Prostate gland (tissue), 2 donors: Measurements from ENCODE around the gene HMGXB3. TPM values are rescaled to one million over a fixed set of nuclear protein-coding genes. Genes with fewer than 3 reads are reported as not detected.

Source experiments
- DNase-seq: peaks from one replicate; pipeline ENCODE4 v3.0.0-alpha.2; 2019; ENCODE audit warnings: low spot score
- H3K27ac ChIP-seq, 2 donors: fragments of 200-600 bp; sonication (generic); 2 replicates each; pipeline ENCODE4 v1.5.1; 2017 to 2019
- H3K27me3 ChIP-seq: fragments of 200-600 bp; sonication (generic); replicated peaks from 2 replicates; pipeline ENCODE4 v1.5.1; 2019; ENCODE audit not compliant: insufficient read depth
- H3K36me3 ChIP-seq, 2 donors: fragments of 200-600 bp; sonication (generic); 1 replicate in 1 of 2; 2 replicates in 1 of 2; pipeline versions ENCODE4 v1.5.1 to v1.8.1; 2017 to 2019
- H3K4me1 ChIP-seq: fragments of 200-600 bp; sonication (generic); replicated peaks from 2 replicates; pipeline ENCODE4 v1.5.1; 2019
- H3K4me3 ChIP-seq, 2 donors: fragments of 200-600 bp; sonication (generic); 2 replicates each; pipeline ENCODE4 v1.5.1; 2017 to 2019
- H3K9me3 ChIP-seq: fragments of 200-600 bp; sonication (generic); 2 replicates; pipeline ENCODE4 v1.5.1; 2017
- POLR2A ChIP-seq: fragments of 450-650 bp; IDR thresholded peaks from one replicate; pipeline ENCODE4 v1.6.1; 2016; ENCODE audit warnings: antibody characterized with exemption, mild to moderate bottlenecking
- POLR2AphosphoS5 ChIP-seq: sonication (generic); formaldehyde crosslinking; IDR thresholded peaks from one replicate; pipeline ENCODE4 v1.6.1; 2017; ENCODE audit warnings: antibody characterized with exemption
- WGBS: methylation state at CpG from one replicate; pipeline ENCODE4 v1.1.5; 2018; 5-methylcytosine and 5-hydroxymethylcytosine counted together
- intact Hi-C: fragments of 100-400 bp; cut with DNase I; formaldehyde crosslinking; loops from one replicate; pipeline ENCODE4 v1.14.2; 2022
- total RNA-seq, 2 donors: library from RNA; depleted of rRNA; stranded (reverse); fragments of >200 nt; gene quantifications; one replicate each; pipeline ENCODE4 v1.1.0, GENCODE V29; 2016
- TF ChIP-seq, protein P1 (sequence below), 4 experiments: fragments of 200-600 bp in 2 of 4; fragments of 450-650 bp in 2 of 4; sonication (generic) in 2 of 4; IDR thresholded peaks; 1 replicate in 3 of 4; 2 replicates in 1 of 4; pipeline ENCODE4 v1.5.1; 2016 to 2019; ENCODE audit warnings: antibody characterized with exemption in 4 of 4, mild to moderate bottlenecking in 2 of 4, moderate library complexity in 2 of 4

The HMGXB3 gene
- total RNA-seq, 2 donors from 2014 or later: 49.6 to 64.2 TPM

DNA sequence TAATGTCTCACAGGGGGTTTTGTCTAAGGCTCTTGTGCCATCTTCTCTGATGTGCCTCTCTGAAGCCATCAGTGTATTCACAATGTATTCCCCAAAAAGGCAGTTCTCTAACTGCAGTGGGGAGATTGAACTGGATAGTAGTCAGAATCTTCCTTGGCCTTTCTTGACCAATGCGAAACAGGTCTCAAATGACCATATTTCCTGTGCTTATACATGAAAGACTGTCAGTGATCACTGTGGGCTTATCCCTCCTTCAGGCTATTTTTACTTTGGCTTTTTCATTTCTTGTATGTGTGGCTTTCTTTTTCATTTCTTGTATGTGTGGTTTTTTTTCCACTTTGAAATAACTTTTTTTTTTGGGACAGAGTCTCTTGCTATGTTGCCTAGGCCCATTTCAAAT is 19.7 kb downstream of the HMGXB3 start:
- Histone ChIP-seq H3K4me3 (no peak overlapping the region), H3K27me3 (no peaks in the 10 kb centered on the region), H3K4me1 (peaks cover 4% of the 10 kb centered on the region), H3K27ac (no peak overlapping the region), H3K36me3 (no peaks in the 10 kb centered on the region), H3K9me3 (no peaks in the 10 kb centered on the region)
- WGBS: 97% methylated on average over 1 of the region's 1 CpG
- TF ChIP-seq POLR2A (no peak), POLR2AphosphoS5 (no peak)
- TF ChIP-seq, protein P1, sequence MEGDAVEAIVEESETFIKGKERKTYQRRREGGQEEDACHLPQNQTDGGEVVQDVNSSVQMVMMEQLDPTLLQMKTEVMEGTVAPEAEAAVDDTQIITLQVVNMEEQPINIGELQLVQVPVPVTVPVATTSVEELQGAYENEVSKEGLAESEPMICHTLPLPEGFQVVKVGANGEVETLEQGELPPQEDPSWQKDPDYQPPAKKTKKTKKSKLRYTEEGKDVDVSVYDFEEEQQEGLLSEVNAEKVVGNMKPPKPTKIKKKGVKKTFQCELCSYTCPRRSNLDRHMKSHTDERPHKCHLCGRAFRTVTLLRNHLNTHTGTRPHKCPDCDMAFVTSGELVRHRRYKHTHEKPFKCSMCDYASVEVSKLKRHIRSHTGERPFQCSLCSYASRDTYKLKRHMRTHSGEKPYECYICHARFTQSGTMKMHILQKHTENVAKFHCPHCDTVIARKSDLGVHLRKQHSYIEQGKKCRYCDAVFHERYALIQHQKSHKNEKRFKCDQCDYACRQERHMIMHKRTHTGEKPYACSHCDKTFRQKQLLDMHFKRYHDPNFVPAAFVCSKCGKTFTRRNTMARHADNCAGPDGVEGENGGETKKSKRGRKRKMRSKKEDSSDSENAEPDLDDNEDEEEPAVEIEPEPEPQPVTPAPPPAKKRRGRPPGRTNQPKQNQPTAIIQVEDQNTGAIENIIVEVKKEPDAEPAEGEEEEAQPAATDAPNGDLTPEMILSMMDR (IDR thresholded peaks at IDR 0.05): no peak
- DNase-seq: no peak
- intact Hi-C loops: loop anchor here (10.0 kb wide), 1 partner anchor 195 kb away; no protein-coding TSS in a partner anchor

DNA sequence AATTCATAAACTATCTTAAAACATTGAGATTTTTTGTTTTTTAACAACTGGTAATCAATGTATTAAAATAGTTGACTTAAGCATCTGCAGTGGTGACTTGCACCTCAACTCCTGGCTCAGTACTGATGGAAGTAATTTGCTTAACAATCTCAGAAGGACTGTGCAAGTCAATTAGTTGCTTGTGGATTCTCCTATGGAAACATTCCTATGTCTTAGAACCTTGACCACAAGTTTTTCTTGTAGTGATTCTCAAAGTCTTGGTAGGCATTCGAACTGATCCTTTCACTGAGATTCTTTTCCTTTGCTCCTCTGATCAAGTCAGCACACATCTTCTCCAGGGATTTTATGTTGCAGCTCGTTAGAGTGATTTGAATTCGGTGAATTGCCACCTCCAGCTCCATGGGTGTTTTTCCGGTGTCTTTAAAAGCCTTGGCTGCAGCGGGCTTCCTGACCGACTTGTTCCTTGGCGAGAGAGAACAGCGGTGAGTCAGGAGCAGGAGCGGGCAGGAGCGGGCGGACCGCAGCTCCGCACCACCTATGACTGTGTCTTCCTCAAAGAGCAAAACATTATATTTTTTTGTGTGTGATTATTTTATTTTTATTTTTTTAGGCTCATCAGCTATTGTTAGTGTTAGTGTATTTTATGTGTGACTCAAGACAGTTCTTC is 21.1 kb downstream of the HMGXB3 start:
- Histone ChIP-seq H3K4me3 (no peak overlapping the region), H3K27me3 (no peaks in the 10 kb centered on the region), H3K9me3 (no peaks in the 10 kb centered on the region), H3K36me3 (no peaks in the 10 kb centered on the region), H3K27ac (peak overlapping the region; percentile 40 to 55), H3K4me1 (peaks cover 4% of the 10 kb centered on the region)
- 32% methylated on average over 13 of the region's 13 CpGs for whole genome bisulfite sequencing
- TF ChIP-seq POLR2A: no peak
- TF ChIP-seq POLR2AphosphoS5: peak; percentile 47
- intact Hi-C loops: loop anchor here (10.0 kb wide), 1 partner anchor 193 kb away; no protein-coding TSS in a partner anchor
- DNase-seq: peak; percentile 67

DNA sequence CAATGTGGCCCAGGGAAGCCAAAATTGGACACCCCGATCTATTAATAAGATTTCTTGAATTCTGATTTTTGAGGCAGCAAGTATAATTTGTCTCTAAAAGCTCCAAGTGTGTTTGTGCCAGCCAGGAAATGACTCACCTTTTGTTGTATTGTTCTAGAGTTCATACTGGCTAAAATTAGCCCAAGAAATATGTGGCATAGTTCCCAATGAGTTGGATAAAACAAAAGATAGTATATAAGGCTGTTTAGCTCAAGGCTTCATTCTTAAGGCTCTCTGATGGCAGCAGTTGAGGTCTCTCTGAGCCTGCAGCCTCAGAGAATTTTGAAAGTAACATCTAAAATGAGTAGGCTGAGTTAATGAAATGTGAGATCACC is 21.6 kb downstream of the HMGXB3 start:
- WGBS: 26% methylated on average over 1 of the region's 1 CpG
- H3K27me3 ChIP-seq: no peaks in the 10 kb centered on the region
- H3K27ac ChIP-seq: peak overlapping the region; percentile 40 to 55
- DNase-seq: peak; percentile 21
- no peaks in the 10 kb centered on the region for H3K36me3 ChIP-seq
- H3K4me1 ChIP-seq: peaks cover 3% of the 10 kb centered on the region
- peak; percentile 8 for TF ChIP-seq POLR2AphosphoS5
- TF ChIP-seq, protein P1 (IDR thresholded peaks at IDR 0.05): no peak
- TF ChIP-seq POLR2A: no peak
- intact Hi-C loops: loop anchor here (10.0 kb wide), 1 partner anchor 193 kb away; no protein-coding TSS in a partner anchor
- no peak overlapping the region for H3K4me3 ChIP-seq
- H3K9me3 ChIP-seq: no peaks in the 10 kb centered on the region

DNA sequence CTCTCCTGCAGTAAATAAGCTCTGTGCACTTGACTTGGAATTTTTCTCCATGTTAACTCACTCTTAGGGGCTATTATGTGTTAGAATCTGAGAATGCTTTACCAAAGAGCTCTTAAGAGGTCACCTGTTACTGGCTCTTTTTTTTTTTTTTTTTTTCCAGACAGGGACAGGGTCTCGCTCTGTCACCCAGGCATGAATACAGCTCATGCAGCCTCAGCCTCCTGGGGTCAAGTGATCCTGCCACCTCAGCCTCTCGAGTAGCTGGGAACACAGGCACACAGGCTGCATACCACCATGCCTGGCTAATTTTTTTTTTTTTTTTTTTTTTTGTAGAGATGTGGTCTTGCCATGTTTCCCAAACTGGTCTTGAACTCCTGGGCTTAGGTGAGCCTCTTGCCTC is 22.1 kb downstream of the HMGXB3 start:
- no peak for TF ChIP-seq POLR2A
- TF ChIP-seq POLR2AphosphoS5: no peak
- TF ChIP-seq, protein P1 (IDR thresholded peaks at IDR 0.05): no peak
- Histone ChIP-seq H3K4me3 (no peak overlapping the region), H3K27me3 (no peaks in the 10 kb centered on the region), H3K36me3 (no peaks in the 10 kb centered on the region), H3K4me1 (no peaks in the 10 kb centered on the region), H3K9me3 (no peaks in the 10 kb centered on the region), H3K27ac (peak overlapping the region; percentile 40 to 55)
- 82% methylated on average over 2 of the region's 2 CpGs for WGBS
- intact Hi-C loops: loop anchor here (10.0 kb wide), 1 partner anchor 192 kb away; no protein-coding TSS in a partner anchor
- no peak for DNase-seq

DNA sequence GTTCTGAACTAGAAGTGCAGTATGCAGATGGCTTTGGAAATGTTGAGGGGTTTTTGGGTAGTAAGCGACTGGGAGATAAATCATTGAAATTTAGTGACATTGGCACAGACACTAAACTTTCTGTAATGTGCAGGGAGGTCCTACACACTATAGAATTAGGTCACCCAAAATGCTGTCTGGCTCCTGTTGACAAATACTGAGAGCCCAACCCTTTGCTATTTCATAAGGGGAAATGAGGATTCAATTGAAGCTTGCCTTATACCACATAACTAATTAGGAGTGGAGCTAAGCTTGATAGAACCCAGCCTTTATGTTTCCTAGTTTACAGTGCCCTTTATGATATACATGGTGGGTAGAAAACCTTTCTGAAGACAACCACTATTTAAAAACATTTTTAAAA is 22.6 kb downstream of the HMGXB3 start:
- no peaks in the 10 kb centered on the region for H3K27me3 ChIP-seq
- H3K36me3 ChIP-seq: no peaks in the 10 kb centered on the region
- 88% methylated on average over 1 of the region's 1 CpG for WGBS
- no peak overlapping the region for H3K27ac ChIP-seq
- no peaks in the 10 kb centered on the region for H3K4me1 ChIP-seq
- H3K4me3 ChIP-seq: no peak overlapping the region
- TF ChIP-seq, protein P1 (IDR thresholded peaks at IDR 0.05): no peak
- TF ChIP-seq POLR2A: no peak
- TF ChIP-seq POLR2AphosphoS5: no peak
- DNase-seq: no peak
- no peaks in the 10 kb centered on the region for H3K9me3 ChIP-seq
- intact Hi-C loops: loop anchor here (10.0 kb wide), 1 partner anchor 192 kb away; no protein-coding TSS in a partner anchor
